K562 (cell line): Measurements from ENCODE around the gene FIGNL1. TPM values are rescaled to one million over a fixed set of nuclear protein-coding genes. Genes with fewer than 3 reads are reported as not detected.
A peak's percentile ranks its signal among the peaks of the same experiment; 100 is the strongest.

Source experiments
- ATF1 ChIP-seq, 2 experiments: fragments of 450-650 bp in 1 of 2; IDR thresholded peaks; 2 replicates each; pipeline ENCODE4 v1.6.1; 2016; ENCODE audit warnings: missing compliant biosample characterization in 1 of 2, missing genetic modification characterization in 1 of 2
- CTBP1 ChIP-seq: fragments of 450-650 bp; IDR thresholded peaks from 2 replicates; pipeline ENCODE4 v1.6.1; 2016; ENCODE audit warnings: borderline replicate concordance
- CTCF ChIP-seq, 3 experiments: IDR thresholded peaks in 2 of 3; conservative IDR thresholded peaks in 1 of 3; 2 replicates each; pipeline ENCODE4 v1.5.1; 2011 to 2012; ENCODE audit warnings: low read length in 3 of 3, mild to moderate bottlenecking in 3 of 3, control low read depth in 2 of 3, improper control_type of control experiment in 1 of 3, inconsistent platforms in 1 of 3, low read depth in 1 of 3, mixed read lengths in 1 of 3, moderate library complexity in 1 of 3; ENCODE audit not compliant: insufficient read depth in 2 of 3
- DMBX1 ChIP-seq: fragments of 250-450 bp; sonication (Bioruptor Pico); IDR thresholded peaks from 2 replicates; pipeline ENCODE4 v1.8.0; 2022; ENCODE audit warnings: inconsistent platforms, mild to moderate bottlenecking, moderate library complexity, borderline replicate concordance
- GATAD2B ChIP-seq: fragments of 450-650 bp; IDR thresholded peaks from 2 replicates; pipeline ENCODE4 v1.6.1; 2017; ENCODE audit warnings: mild to moderate bottlenecking, borderline replicate concordance
- HINFP ChIP-seq: fragments of 450-650 bp; conservative IDR thresholded peaks from 2 replicates; pipeline ENCODE4 v1.6.1; 2016; ENCODE audit warnings: missing genetic modification characterization, low read depth, mild to moderate bottlenecking, control low read depth, missing compliant biosample characterization
- NFE2 ChIP-seq: IDR thresholded peaks from 2 replicates; pipeline ENCODE4 v1.6.1; 2014; ENCODE audit warnings: antibody characterized with exemption, low read depth
- POLR3A ChIP-seq: IDR thresholded peaks from 2 replicates; pipeline ENCODE4 v1.6.1; 2011; ENCODE audit warnings: borderline replicate concordance, mild to moderate bottlenecking, moderate library complexity; ENCODE audit not compliant: insufficient read length, insufficient read depth; ENCODE audit errors: extremely low read depth
- PPARD ChIP-seq: fragments of 250-450 bp; sonication (Bioruptor Pico); IDR thresholded peaks from 2 replicates; pipeline ENCODE4 v1.8.0; 2022; ENCODE audit warnings: inconsistent platforms, mild to moderate bottlenecking, moderate library complexity
- PREB ChIP-seq: sonication (generic); formaldehyde crosslinking; IDR thresholded peaks from 2 replicates; pipeline ENCODE4 v1.8.1; 2023; ENCODE audit warnings: mild to moderate bottlenecking, missing genetic modification reagents
- RB1 ChIP-seq: fragments of 450-650 bp; IDR thresholded peaks from 2 replicates; pipeline ENCODE4 v1.6.1; 2017; ENCODE audit warnings: low read depth, mild to moderate bottlenecking
- SAP30 ChIP-seq: fragments of 200-600 bp; sonication (generic); IDR thresholded peaks from 2 replicates; pipeline ENCODE4 v1.6.1; 2012; ENCODE audit warnings: borderline replicate concordance, low read depth, mild to moderate bottlenecking, moderate library complexity, low read length, control low read depth, inconsistent platforms; ENCODE audit not compliant: insufficient read depth, poor library complexity, severe bottlenecking
- SIX5 ChIP-seq, 2 experiments: IDR thresholded peaks; 2 replicates each; pipeline ENCODE4 v1.6.1; 2011; ENCODE audit warnings: low read length in 2 of 2, borderline replicate concordance in 1 of 2, low read depth in 1 of 2, mild to moderate bottlenecking in 1 of 2, moderate library complexity in 1 of 2; ENCODE audit not compliant: insufficient read depth in 1 of 2
- SPI1 ChIP-seq: IDR thresholded peaks from 2 replicates; pipeline ENCODE4 v1.6.1; 2011; ENCODE audit warnings: low read depth, low read length, control low read depth, borderline replicate concordance
- SRF ChIP-seq, 2 experiments: fragments of 250-450, 450-650 bp in 1 of 2; sonication (Bioruptor Pico) in 1 of 2; sonication (generic) in 1 of 2; formaldehyde crosslinking; IDR thresholded peaks; 2 replicates each; pipeline versions ENCODE4 v1.5.0 to v1.5.1; 2020 to 2022; ENCODE audit warnings: mild to moderate bottlenecking in 1 of 2, missing genetic modification reagents in 1 of 2
- TEAD4 ChIP-seq, 2 experiments: sonication (generic) in 1 of 2; formaldehyde crosslinking in 1 of 2; IDR thresholded peaks; 2 replicates each; pipeline versions ENCODE4 v1.6.1 to v1.8.0; 2012 to 2022; ENCODE audit warnings: borderline replicate concordance in 1 of 2, inconsistent platforms in 1 of 2, low read length in 1 of 2, mild to moderate bottlenecking in 1 of 2, missing genetic modification reagents in 1 of 2
- XRCC5 ChIP-seq: fragments of 200-400 bp; formaldehyde crosslinking; IDR thresholded peaks from 2 replicates; pipeline ENCODE4 v1.6.1; 2017; ENCODE audit warnings: low read depth, mild to moderate bottlenecking, low read length
- ZFPM2 ChIP-seq: fragments of 250-450 bp; sonication (Bioruptor Pico); IDR thresholded peaks from 2 replicates; pipeline ENCODE4 v1.5.1; 2022; ENCODE audit warnings: mild to moderate bottlenecking
- ZKSCAN1 ChIP-seq: fragments of 150-350 bp; IDR thresholded peaks from 2 replicates; pipeline ENCODE4 v1.6.1; 2016; ENCODE audit warnings: low read depth, low read length
- ZNF274 ChIP-seq: IDR thresholded peaks from 2 replicates; pipeline ENCODE4 v1.6.1; 2011; ENCODE audit warnings: low read depth, mild to moderate bottlenecking, low read length, moderate library complexity, borderline replicate concordance
- ZNF699 ChIP-seq: fragments of 250-450 bp; sonication (Bioruptor Pico); IDR thresholded peaks from 2 replicates; pipeline ENCODE4 v1.8.0; 2021; ENCODE audit warnings: mild to moderate bottlenecking, moderate library complexity; ENCODE audit not compliant: insufficient replicate concordance
- ZNF76 ChIP-seq: fragments of 250-450 bp; sonication (Bioruptor Pico); IDR thresholded peaks from 2 replicates; pipeline ENCODE4 v1.4.0; 2020; ENCODE audit warnings: mild to moderate bottlenecking, moderate library complexity, borderline replicate concordance
- polyA plus RNA-seq, 8 experiments: library from polyadenylated mRNA; depleted of rRNA in 4 of 8; stranded (reverse) in 5 of 8; unstranded in 3 of 8; fragments of >200 nt; fragmentation: Nextera tagmentation in 2 of 8; fragmentation: Illumina TruSeq in 1 of 8; extraction: Ambion mirVana in 2 of 8; extraction: Trizol in 1 of 8; gene quantifications; 2 replicates each; pipeline versions ENCODE4 v1.2.1 to v1.2.3, GENCODE V29; 2011 to 2014; ENCODE audit warnings: inconsistent platforms in 1 of 8, missing spikeins in 1 of 8
- total RNA-seq, 7 experiments: library from RNA; depleted of rRNA in 6 of 7; stranded (reverse); fragments of >200 nt in 6 of 7; fragmentation: Illumina TruSeq in 2 of 7; extraction: Trizol in 2 of 7; gene quantifications; 2 replicates each; pipeline versions ENCODE4 v1.2.1 to v1.2.3, GENCODE V29; 2011 to 2021; ENCODE audit warnings: low replicate concordance in 1 of 7

FIGNL1 gene
- total and polyA plus RNA-seq, 9 of the 15 experiments (the other 6 are each of a cell fraction or from before 2014, with no cell fraction given): 15.5 to 48.3 (median 27.6) TPM

- no peak for TF ChIP-seq TEAD4 (IDR thresholded peaks at IDR 0.05; ENCODE audit: low read length)
- no peak; the same call in 1 of the 2 replicates for TF ChIP-seq TEAD4 (CRISPR knock-in tag; IDR thresholded peaks at IDR 0.05; ENCODE audit: borderline replicate concordance)
- TF ChIP-seq ZKSCAN1: no peak
- no peak for TF ChIP-seq PPARD (CRISPR knock-in tag)
- TF ChIP-seq ZNF274: no peak
- no peak for TF ChIP-seq SAP30
- 0 out of 2 replicates have a peak, but pooled peaks have one; percentile 39 for TF ChIP-seq XRCC5
- no peak for TF ChIP-seq DMBX1 (CRISPR knock-in tag)
- no peak for TF ChIP-seq NFE2
- no peak for TF ChIP-seq ATF1 (CRISPR knock-in tag; IDR thresholded peaks at IDR 0.05)
- peak; percentile 70 for TF ChIP-seq ATF1 (tag; IDR thresholded peaks at IDR 0.05)
- TF ChIP-seq POLR3A: no peak
- peak; percentile 99 for TF ChIP-seq RB1
- 0 out of 4 replicates have a peak, but pooled peaks of 1 of the 2 experiments have one; percentile 17 for TF ChIP-seq SRF (CRISPR knock-in tag; IDR thresholded peaks at IDR 0.05)
- TF ChIP-seq CTCF (IDR thresholded peaks at IDR 0.05 in 2 of 3, conservative IDR thresholded peaks at IDR 0.05 in 1 of 3; ENCODE audit: insufficient read depth in 2 of 3, low read depth in 1 of 3, low read length in 3 of 3): peak; percentile 87 to 92 (median 90)
- TF ChIP-seq SPI1: no peak
- no peak for TF ChIP-seq GATAD2B
- TF ChIP-seq ZNF76: no peak
- peak; percentile 40; the same call in 1 of the 2 replicates for TF ChIP-seq CTBP1
- no peak for TF ChIP-seq ZFPM2 (CRISPR knock-in tag)
- TF ChIP-seq SIX5 (IDR thresholded peaks at IDR 0.05; ENCODE audit: borderline replicate concordance in 1 of 2, insufficient read depth in 1 of 2, low read depth in 1 of 2, low read length in 2 of 2): no peak
- no peak for TF ChIP-seq ZNF699 (CRISPR knock-in tag)
- no peak for TF ChIP-seq PREB (CRISPR knock-in tag)
- no peak for TF ChIP-seq HINFP
These were observed 17.9 kb upstream of the FIGNL1 start (continued) for GRCh38 chr7:50467817-50468610.
